NCI-H524 (cell line): ENCODE results near the gene ASS1.

ENCODE experiments used
- DNase-seq, 2 experiments: peaks; one replicate each; lab custom pipeline; 2025; lab: John Stamatoyannopoulos, UW

Gene ASS1

GRCh38 chr9:130498298-130498917 is 53.6 kb downstream of the ASS1 start:
- DNase-seq = peak in 1 of 2 experiments; percentile 56

DNA sequence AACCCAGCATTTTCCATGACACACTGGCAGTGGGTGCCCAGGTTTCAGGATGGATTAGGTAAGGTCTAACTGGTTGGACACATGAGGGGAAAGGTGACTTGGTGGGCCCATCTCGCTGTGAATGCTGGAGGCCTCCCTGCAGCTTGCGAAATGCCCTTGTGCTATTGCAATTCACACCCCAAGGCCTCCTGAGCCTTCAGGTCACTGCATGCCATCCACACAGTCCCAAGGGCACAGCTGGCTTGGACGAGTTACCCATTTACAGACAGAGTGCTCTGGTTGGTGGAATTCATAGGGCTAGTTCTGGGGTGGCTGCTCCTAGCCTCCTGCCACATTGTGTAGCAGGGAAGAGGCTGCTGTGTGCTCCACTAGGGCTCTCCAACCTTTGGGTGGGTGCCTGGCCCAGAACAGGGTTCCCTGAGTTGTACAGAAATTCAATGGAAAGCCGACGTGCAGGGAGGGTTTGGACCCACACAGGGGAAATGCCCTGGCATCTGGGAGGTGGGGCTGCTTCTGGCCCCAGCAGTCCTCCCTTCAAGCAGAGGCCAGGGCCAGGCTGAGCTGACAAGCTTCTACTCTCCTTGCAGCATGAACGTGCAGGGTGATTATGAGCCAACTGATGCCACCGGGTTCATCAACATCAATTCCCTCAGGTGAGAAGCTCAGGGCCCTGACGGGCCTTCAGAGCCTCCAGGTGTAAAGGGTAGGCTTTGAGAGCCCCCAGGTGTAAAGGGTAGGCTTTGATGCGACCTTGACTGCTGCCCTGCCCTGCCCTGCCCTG is 54.3 kb downstream of the ASS1 start:
- DNase-seq = no peak

DNA sequence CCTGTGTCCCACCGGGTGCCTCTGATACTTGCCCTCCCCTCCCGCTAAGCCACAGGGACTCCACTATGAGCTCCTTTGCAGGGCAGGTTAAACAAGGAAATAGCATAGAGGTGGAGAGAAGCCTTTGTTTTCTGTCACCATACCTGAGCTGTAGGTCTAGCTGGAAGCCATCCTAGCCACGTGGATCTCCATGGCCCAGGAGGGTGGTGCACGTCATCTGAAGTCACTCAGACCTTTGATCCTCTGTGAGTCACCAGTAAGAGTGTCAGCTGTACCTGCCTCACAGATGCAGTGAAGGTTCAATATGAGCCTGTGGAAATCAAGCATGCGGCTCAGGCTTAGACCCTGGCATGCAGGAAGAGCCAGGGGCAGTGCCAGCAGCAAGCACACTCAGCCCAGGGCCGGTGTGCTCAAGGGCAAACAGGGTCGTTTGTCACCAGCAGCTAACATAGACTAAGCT is 55.1 kb downstream of the ASS1 start:
- DNase-seq = no peak

DNA sequence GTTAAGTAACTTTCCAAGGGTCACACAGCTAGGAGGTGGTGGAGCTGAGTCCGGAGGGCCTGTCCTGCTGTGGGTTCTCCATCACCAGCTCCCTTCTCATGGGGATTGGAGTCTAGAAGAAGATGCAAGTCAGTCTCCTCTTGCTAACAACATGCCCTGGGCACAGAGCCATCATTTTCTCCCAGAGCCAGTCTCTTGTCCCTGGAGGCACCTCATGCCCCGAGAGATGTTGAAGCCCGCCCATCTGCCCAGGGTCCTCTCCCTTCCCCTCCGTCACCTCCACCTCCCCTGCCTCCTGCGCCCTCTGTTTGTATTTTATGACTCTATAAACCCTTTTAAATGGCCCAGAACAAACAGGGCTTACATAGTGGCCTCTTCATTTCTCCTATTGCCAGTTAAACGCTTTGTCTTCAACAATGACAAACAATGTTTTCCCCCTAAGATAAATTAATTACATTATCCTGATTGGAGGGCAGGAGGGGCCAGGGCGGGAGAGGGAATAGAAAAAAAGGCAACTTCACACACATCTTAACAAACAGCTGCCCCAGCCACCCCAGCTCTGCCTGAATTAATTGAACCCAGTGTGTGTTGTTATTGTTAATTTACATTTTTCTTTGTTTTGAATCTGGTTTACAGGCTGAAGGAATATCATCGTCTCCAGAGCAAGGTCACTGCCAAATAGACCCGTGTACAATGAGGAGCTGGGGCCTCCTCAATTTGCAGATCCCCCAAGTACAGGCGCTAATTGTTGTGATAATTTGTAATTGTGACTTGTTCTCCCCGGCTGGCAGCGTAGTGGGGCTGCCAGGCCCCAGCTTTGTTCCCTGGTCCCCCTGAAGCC is 55.8 kb downstream of the ASS1 start:
- peak; percentile 33 to 55 for DNase-seq

GRCh38 chr9:130501639-130502038 is 56.9 kb downstream of the ASS1 start:
- no peak for DNase-seq

DNA sequence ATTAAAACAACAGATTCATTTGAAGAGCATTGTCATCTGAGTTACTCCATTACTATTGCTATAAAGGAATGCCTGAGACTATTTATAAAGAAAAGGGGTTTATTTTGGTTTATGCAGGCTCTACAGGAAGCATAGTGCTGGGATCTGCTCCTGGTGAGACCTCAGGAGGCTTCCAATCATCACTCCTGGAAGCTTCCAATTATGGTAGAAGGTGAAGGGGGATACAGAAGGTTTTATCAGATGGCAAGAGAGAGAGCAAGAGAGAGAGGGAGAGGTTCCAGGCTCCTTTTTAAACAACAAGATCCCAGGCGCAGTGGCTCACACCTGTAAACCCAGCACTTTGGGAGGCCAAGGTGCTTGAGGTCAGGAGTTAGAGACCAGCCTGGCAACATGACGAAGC is 63.5 kb downstream of the ASS1 start:
- no peak for DNase-seq

DNA sequence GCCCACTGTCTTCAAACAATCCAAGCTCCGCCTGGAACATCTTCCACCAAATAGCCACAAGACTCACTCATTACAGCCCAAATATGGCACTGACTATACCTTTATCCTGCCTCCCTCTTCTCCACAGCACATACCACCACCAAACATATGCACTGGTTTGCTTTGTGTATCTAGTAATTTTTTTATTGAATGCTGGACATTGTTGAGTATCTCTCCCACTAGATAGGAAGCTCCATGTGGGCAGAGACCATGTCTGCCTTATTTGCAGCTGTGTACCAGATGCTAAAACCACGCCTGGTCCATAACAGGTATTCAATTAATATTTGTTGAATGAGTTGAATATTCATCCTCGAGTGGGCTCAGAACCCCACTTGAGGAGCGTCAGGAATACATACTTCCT is 67.4 kb downstream of the ASS1 start:
- DNase-seq = no peak

- no peak for DNase-seq
Observed at GRCh38 chr9:130513078-130513477, 68.3 kb downstream of the ASS1 start.

GRCh38 chr9:130518233-130518632 is 73.5 kb downstream of the ASS1 start:
- no peak for DNase-seq

DNA sequence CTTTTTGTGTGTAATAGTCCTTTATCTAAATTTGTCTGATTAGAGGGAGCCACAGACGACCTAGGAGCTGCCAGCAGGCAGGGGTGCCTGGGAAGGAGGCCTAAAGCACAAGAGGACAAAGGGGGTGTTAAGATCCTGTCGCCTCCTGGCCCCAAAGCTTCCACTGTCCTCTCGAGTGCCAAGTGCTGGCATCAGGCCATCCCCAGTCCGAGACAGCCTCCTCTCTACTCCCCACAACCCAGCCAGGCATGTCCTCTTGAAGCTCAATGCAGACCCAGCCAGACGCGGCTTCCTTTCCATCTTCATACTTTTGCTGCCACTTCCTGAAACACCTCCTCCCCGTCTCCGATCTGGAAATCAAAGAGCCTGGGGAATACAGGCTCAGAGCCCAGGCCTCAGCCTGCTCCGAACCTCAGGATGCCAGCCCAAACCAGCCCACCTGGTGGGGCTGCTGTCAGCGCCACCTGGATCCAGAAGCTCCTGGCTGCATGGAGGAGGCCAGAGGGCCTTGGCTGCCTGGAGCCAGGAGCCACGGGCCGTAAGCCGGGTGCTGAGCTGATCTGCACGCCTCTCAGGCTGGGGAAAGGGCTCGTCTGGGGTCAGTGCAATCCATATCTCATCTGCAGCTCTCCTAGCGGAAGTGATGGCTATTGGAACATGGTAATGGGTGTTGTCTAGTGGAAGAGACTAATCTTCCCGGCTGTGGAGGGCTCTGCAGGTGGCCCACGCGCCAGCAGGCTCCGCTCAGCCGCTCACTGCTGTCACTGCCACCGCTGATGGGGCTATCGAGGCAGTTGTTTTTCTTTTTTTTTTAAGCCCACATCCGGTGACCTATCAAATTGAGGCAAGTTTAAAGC is 74.4 kb downstream of the ASS1 start:
- peak; percentile 74 to 75 for DNase-seq

DNA sequence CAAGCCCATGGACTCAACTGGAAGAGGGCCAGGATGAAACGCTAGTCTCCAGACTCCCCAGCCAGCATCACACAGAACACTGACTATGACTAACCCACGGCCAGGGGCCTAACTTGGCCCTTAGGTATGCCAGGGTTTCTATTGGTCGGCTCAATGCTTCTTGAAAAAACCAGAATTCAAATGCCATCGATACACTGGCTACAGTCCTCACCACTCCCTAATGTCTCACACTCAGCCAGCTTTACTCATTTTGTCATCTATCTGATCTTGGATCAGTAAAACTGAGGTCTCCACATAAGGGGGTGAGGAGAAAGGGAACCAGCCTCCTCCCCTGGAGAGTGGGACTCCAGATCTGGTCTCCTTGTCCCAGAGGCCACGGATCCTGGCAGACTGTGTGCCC is 75.2 kb downstream of the ASS1 start:
- no peak for DNase-seq

DNA sequence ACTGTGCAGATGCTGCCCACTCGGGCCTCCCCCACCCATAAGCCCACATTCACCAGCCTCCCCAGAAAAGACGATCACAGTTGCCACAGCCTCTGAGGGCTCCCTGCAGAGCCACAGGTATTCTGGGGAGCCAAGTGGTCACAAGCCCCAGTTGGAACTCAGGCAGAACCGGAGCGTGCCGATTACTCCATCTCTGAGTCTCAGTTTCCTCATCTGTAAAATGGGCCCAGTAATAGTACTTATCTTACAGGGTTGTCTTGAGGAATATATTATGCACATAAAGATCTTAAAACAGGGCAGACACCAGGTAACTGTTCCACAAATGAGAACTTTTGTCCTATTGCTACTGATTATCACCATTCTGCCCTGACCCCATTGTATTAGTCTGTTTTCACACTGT is 77.0 kb downstream of the ASS1 start:
- DNase-seq = no peak

DNA sequence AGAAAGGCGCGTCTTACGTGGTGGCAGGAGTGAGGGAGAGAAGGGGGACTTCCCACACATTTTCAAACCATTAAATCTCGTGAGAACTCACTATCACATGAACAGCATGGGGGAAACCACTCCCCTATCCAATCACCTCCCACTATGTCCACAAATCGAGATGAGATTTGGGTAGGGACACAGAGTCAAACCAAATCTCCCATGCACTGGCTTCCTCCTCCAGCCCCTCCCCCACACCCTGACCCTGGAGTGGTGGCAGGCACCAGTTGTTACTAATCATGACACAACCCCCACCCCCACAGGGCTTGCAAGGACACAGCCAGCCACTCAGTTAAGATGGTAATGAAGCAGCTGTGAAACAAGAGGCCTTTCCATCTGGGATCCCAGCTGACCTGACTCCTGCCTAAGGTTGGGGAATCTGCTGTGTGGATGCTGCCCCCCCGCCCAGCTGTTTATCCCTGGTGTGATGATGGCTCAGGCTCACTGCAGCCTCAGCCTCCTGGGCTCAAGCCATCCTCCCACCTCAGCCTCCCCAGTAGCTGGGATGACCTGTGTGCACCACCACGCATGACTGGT is 77.6 kb downstream of the ASS1 start:
- DNase-seq = peak; percentile 99 to 100

DNA sequence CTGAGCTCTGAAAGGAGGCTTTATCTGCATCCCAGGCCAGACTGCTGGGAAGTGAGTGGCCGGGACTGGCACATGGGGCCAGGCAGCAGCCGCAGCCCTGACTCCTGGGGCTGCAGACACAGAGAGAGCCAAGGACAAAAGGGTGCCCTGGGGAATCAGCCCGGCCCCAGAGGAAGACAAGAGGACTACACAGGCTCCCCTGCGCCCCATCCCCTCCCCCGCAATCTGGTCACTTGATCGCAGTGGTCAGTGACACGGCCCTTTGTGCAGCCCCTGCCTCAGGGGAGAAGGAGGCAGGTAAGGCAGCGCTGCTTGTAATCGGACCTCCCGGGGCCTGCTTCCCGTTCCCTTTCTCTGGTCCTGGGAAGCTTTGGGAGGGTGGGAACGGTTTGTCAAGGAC is 79.2 kb downstream of the ASS1 start:
- DNase-seq = no peak

DNA sequence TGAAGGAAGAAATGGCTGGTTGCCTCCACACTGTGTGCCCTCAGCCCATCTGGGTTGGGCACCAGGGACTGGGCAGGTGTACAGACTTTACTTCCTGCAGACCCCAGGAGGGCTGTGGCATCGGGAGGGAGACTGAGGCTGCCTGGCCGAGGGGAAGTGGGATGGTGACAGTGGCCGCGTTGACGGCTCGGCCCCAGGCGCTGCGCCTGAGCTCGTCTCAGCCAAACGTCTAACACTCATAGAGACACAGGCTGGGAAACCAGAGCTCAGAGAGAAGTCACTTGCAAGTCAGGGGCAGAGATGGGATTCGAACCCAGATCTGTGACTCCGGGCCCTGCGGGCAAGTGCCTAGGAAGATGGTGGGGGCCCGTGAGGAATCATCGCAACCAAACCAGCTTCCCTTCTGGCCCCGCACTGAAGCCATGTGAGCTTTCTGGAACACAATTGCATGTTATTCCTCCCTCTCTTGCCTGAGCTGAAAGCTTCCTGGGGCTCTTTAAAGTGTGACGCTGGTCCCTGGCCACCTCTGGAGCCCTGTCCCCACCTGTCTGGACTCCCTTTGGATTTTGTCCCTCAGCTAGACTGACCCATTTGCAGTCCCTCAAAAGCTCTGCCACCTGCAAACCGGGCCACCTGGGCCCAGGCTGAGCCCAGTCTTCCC is 81.6 kb downstream of the ASS1 start:
- no peak for DNase-seq

GRCh38 chr9:130526854-130527650 is 82.3 kb downstream of the ASS1 start:
- no peak for DNase-seq

DNA sequence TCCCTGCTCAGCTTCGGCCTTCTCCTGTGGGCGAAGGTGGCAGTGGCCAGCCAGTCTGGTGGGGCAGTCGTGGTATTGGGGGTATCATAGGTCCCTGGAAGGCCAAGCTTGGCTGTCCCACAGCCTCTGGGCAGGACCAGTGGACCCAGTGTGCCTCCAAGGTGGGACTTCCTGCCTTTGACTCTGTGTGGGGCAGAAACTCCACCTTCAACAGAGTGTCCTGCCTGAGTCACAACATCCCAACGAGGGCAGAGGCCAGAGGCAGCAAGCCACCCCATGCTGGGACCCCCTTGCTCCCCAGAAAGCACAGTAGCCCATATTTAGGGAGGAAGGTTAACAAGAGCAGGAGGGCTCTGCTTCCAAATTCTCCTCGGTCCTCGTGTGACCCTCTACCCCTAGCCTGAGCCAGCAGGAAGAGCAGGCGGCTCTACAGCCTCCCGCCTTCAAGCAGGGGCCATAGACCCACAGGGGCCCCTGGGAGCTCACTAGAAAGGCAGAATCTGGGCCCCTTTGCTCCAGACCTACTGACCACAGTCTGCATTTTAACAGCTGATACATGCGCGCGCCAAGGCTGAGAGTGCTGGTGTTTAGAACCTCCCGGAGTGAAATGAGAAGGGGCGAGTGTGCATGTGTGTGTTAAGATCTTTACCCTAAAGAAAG is 83.0 kb downstream of the ASS1 start:
- DNase-seq = no peak

DNA sequence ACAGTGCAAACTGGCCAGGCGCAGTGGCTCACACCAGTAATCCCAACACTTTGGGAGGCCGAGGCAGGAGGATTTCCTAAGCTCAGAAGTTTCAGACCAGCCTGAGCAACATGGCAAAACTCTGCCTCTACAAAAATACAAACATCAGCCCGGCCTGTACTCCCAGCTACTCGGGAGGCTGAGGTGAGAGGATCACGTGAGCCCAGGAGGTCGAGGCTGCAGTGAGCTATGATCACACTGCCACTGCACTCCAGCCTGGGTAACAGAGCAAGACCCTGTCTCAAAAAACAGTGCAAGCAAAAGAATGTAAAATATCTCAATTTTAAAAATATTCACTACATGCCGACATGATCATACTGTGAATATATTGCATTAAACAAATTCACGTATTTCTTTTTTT is 83.9 kb downstream of the ASS1 start:
- DNase-seq = no peak

- no peak for DNase-seq
Observed at GRCh38 chr9:130530938-130531337, 86.2 kb downstream of the ASS1 start.

- DNase-seq = no peak
Observed at GRCh38 chr9:130531670-130532069, 86.9 kb downstream of the ASS1 start.
